Epidermal melanocyte (primary cell): ENCODE data around the gene WAS.
"Not testable (repeated sequence)": the region's sequence is repeated elsewhere in the genome, so short reads cannot be mapped to it uniquely, and the experiment has no call there.

ENCODE experiments used
- DNase-seq: peaks from one replicate; pipeline ENCODE4 v3.0.0; 2011; ENCODE audit warnings: low spot score; ENCODE audit not compliant: insufficient read length

Gene WAS

GRCh38 chrX:48684134-48684533 is 535 bp downstream of the WAS start:
- no peak for DNase-seq

GRCh38 chrX:48685416-48685815 is 1.8 kb downstream of the WAS start:
- no peak for DNase-seq

GRCh38 chrX:48688531-48689150 is 5.0 kb downstream of the WAS start:
- no peak for DNase-seq

- DNase-seq, result no peak
Observed at GRCh38 chrX:48689208-48689920, 5.8 kb downstream of the WAS start.

- DNase-seq, result not testable (repeated sequence)
Observed at GRCh38 chrX:48691746-48692145, 8.1 kb downstream of the WAS start.

GRCh38 chrX:48694776-48695533 is 11.4 kb downstream of the WAS start:
- DNase-seq, result no peak

GRCh38 chrX:48695534-48695896 is 11.9 kb downstream of the WAS start:
- no peak for DNase-seq

GRCh38 chrX:48695925-48696300 is 12.3 kb downstream of the WAS start:
- no peak for DNase-seq

- peak; percentile 84 for DNase-seq
Observed at GRCh38 chrX:48696301-48696908, 12.8 kb downstream of the WAS start, which contains the start of gene SUV39H1. Gene SUV39H1, plus strand, starts transcription at chrX:48696734. Its CDS starts 51 bp downstream, at chrX:48696785.

- DNase-seq, result no peak
Observed at GRCh38 chrX:48696909-48697727, 13.5 kb downstream of the WAS start.

GRCh38 chrX:48698306-48698705 is 14.7 kb downstream of the WAS start:
- no peak for DNase-seq

GRCh38 chrX:48700246-48700645 is 16.6 kb downstream of the WAS start:
- DNase-seq, result no peak

GRCh38 chrX:48700951-48701653 is 17.5 kb downstream of the WAS start:
- no peak for DNase-seq

GRCh38 chrX:48702032-48702431 is 18.4 kb downstream of the WAS start:
- no peak for DNase-seq

- DNase-seq, result no peak
Observed at GRCh38 chrX:48702716-48703115, 19.1 kb downstream of the WAS start.

GRCh38 chrX:48703228-48703627 is 19.6 kb downstream of the WAS start:
- DNase-seq, result no peak

- no peak for DNase-seq
Observed at GRCh38 chrX:48703642-48704481, 20.3 kb downstream of the WAS start.

- no peak for DNase-seq
Observed at GRCh38 chrX:48705871-48706270, 22.3 kb downstream of the WAS start.

GRCh38 chrX:48709522-48710112 is 26.0 kb downstream of the WAS start:
- DNase-seq, result no peak
